ENCODE measurements around the gene MTRF1.

- TF ChIP-seq CTCF (conservative IDR thresholded peaks at IDR 0.05; ENCODE audit: low read length) (no peak), EZH2phosphoT487 (IDR thresholded peaks at IDR 0.05; ENCODE audit: borderline replicate concordance) (no peak)
These were observed 63.2 kb downstream of the MTRF1 start for GRCh38 chr13:41200126-41200525.
